HG02571 (cell line): Measurements from ENCODE around the gene MORF4L1.
"Not testable (repeated sequence)": the region's sequence is repeated elsewhere in the genome, so short reads cannot be mapped to it uniquely, and the experiment has no call there.

Experiments
- ATAC-seq: cut with Tn5 transposase; IDR thresholded peaks from one replicate; pipeline ENCODE4 v1.9.1; 2021; ENCODE audit warnings: mild to moderate bottlenecking, moderate library complexity; ENCODE audit not compliant: unreplicated experiment

The MORF4L1 gene, protein sequence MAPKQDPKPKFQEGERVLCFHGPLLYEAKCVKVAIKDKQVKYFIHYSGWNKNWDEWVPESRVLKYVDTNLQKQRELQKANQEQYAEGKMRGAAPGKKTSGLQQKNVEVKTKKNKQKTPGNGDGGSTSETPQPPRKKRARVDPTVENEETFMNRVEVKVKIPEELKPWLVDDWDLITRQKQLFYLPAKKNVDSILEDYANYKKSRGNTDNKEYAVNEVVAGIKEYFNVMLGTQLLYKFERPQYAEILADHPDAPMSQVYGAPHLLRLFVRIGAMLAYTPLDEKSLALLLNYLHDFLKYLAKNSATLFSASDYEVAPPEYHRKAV

DNA sequence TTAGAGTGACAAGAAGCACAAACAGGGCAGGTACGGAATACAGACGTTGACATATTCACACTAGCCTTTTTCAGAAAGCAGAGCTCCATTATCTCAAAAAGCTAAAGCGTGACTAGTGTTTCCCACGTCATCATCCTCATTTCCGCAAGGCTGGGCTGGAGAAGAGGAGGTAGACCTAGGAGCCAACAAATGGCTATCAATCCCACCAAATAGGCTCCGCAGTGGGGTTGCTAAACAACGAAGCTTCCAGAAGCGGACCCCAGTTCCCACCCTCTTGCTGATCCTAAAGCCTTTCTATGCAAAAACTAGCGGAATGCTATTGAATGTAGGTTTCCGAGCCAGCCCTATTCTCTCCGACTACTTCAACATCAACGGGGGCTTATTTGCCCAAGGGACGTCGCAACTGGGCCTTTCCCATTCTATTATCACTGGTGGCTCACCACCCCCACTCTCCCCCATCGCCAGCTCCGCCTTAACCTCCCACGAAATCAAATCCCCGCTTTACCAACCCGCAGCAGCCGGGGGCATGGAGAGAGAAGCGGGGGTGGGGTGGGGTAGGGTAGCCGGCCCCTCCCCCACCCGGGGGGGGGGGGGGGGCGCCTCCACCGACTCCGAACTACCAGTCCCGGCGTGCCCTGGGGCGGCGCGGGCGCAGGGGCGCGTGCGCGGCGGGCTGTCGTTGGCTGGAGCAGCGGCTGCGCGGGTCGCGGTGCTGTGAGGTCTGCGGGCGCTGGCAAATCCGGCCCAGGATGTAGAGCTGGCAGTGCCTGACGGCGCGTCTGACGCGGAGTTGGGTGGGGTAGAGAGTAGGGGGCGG lies at the start of gene MORF4L1:
Gene MORF4L1 (plus strand): TSS at position 736 of the 817 bp plus-strand sequence. CDS start 128 bp downstream, outside the sequence.
- peak; percentile 81 for ATAC-seq

DNA sequence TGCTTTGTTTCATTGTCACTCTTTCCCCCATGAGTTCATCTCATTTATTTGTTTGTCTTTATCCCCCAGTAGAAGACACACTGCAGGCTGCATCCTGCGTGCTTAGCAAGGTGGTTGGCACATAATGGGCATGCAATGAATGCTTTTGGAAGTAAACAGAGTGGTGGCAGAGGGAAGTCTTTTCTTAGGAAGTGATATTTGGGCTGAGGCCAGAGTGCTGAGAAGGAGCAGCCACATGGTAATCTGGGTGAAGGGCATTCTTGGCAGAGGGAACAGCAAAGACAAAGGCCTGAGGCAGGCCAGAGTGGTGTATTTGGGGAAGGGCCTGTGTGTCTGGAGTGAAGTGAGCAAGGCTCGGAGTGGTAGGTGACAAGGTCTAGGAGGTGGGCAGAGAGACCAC lies 43.8 kb upstream of the MORF4L1 start:
- ATAC-seq, result no peak

DNA sequence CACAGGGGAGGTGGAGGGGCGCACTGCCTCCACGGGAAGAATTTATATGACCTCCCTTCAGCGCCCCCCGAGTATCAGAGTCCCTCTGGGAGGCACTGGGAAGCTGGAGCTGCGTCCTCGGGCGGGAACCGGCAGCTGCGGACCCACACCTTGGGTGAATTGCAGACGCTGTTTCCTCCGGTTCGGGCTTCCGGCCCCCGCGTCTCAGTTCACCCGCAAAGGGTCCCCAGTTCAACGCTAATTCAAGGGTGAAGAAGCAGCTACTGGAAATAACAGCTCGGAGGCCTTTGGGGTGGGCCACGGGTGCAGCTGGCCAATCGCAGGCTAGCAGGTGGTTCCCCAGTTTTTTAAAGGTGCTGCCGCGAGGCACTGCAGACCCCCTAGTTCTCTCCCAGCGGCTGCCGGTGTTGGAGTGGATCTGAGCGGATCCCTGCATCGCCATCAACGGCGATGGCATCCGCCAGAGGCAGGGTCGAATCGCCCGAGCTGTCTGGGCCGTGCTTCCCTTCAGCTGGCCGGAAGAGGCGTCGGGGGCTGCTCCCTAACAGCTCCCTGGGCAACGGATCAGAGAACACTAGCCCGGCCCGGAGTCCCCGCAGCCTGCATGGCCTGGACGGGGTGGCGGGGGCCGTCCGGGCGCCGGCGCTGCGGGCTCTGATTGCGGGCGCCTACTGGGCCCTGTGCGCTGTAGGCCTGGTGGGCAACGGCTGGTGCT lies 42.0 kb upstream of the MORF4L1 start:
- no peak for ATAC-seq

DNA sequence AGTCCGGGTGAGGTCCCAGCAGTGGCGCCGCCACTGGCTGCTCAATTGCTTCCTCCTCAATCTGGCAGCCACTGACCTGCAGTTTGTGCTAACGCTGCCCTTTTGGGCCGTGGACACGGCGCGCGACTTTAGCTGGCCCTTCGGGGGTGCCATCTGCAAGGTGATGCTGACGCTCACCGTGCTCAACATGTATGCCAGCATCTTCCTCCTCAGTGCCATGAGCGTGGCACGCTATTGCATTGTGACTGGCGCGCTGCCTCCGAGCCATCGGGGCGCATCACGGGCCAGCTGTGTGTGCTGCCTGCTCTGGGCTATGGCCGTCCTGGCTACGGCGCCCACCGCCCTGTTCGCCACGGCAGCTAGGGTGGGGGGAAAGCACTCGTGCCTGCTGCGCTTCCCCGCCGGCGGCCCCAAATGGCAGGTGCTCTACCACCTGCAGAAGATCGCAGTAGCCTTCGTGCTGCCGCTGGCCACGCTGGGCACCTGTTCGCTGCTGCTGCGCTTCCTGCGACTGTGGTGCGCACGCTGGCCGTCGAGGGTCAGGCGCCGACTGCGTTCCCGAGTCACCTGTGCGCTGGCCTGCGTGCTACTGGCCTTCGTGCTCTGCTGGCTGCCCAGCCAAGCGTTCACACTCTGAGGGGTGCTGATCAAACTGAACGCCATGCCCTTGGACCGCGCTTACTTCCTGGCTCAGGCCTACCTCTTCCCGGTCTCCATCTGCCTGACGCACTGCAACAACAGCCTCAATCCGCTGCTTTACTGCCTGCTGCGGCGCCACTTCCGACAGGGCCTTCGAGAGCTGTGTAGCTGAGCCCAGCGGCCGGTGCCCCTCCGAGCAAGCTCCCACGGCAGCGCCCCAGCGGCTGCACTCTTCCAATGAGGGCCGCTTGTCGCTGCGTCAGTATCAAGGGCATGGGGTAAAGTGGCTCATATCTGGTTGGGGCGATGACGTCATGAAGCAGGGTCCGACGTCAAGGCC lies 41.2 kb upstream of the MORF4L1 start:
- ATAC-seq, result no peak

DNA sequence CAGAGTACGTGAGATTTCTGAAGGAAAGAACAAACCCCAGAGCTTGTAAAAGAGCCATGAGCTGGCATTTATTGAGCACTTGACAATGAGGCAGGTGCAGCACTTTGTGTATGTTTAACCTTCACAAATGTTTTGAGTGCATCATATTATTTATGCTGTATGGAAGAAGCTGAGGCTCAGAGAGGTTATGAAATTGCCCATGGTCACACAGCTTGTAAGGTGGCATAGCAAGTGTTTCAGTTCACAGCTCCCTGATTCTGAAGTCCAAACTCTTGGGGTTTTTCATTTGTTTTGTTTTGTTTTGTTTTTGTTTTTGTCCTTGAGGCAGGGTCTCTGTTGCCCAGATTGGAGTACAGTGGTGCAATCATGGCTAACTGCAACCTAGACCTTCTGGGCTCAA lies 36.4 kb upstream of the MORF4L1 start:
- no peak for ATAC-seq

DNA sequence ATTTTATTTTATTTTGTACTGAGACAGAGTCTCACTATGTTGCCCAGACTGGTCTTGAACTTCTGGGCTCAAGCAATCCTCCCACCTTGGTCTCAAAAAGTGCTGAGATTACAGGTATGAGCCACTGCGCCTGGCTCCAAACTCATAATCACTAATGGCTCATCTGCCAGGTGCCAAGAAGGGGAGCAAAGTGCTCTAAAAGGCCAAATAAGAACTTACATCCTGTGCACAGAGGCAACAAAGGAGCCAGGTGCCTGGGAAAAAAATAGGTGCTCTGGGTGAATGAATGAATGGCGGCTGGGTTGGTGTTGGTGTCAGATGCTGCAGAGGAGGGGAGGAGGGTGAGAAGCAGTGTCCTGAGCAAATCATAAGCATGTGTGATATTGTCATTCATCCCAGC lies 35.6 kb upstream of the MORF4L1 start:
- no peak for ATAC-seq

DNA sequence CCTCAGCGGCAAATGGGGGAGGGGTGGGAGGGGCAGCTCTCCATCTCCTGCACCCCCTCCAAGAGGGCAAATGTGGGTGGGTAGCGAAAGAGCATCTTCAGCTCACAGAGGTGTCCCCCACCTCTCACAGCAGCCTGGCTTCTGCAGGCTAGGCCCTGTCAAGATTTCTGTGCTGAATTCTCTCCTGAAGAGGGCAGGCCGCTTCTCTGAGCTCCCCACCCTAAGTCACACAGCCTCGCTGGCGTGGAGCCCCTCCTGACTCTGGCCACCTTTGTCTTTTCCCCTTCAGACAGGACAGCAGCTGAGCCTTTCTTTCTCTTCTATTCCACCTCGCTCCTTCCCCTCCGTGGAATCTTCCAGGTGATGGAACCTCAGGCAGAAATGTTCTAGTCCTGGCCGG lies 35.1 kb upstream of the MORF4L1 start:
- no peak for ATAC-seq

DNA sequence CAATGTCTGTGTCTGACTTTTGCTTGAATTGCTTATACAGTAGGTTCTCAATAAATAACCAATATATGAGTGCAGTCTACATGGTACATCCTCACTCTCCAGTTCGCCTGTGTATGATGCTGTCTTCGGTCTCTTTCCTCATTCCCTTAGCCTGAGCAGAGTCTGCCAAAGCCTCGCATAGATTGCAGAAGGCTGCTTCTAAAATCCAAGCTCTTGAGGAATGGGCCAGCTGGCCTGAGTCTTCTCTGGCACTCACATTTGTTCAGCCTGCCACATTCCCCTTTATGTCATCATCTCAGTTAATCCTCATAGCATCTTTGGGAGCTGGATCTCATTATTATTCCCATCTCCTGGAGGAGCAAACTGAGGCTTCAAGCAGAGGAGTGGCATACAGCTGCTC lies 34.2 kb upstream of the MORF4L1 start:
- ATAC-seq, result no peak

DNA sequence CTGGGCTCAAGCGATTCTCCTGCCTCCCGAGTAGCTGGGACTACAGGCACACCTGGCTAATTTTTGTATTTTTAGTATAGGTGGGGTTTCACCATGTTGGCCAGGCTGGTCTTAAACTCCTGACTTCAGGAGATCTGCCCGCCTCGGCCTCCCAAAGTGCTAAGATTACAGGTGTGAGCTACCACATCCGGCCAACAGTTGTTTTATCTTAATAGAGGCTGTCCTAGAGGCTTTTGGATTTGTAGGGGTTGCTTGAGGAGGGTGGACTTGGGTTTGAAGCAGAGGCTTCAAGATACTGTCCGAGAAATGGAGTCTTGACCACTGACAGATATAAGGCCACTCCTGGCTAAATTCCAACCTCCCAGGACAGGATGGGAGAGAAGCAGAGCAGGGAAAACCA lies 33.5 kb upstream of the MORF4L1 start:
- not testable (repeated sequence) for ATAC-seq

DNA sequence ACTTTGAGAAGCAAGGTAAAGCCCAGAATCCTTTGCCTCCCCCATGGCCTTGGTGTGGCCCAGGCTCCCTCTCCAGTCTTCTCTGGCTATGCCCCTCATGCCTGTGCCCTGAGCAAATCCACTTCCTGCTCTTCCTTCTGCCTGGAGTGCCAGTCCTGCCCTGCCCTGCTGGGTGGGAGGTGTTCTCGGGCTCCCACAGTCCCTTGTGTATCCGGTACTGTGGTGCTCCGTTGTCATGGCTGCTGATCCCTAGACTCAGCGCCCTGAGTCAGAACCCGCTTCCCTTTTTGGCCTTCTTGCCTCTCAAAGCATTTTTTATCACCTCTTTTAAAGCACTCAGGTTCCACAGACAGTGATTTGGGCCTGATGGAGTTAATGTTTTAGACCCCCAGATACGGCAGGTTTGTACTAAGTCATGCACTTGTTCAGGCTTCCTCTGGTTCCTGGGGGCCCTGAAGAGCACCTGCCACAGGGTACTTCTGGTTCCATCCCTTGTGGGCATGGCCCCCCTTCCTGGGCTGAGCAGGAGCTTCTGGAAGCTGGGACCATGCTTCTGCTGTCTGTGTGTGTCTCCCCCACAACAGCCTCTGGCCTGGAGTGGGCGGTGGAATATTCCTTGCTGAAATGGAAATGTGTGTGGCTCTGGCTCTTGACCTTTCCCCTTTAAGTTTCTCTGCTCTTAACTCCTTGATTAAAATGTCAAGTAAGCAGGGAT lies 31.9 kb upstream of the MORF4L1 start:
- no peak for ATAC-seq

DNA sequence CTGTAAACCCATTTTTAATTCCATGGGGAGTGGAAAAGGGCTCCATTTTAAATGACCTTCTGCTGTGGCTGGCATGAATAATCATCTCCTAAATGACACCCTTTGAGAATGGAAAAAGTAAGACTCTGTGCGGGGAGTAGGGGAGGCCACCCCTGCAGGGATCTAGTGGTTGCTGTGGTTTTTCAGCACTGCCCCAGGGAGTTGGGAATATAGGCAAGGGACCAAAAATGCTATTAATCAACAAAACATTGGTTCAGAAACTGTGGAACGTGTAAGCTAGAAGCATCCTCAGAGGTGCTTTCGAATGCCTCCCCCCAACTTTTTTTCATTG lies 31.3 kb upstream of the MORF4L1 start:
- no peak for ATAC-seq

DNA sequence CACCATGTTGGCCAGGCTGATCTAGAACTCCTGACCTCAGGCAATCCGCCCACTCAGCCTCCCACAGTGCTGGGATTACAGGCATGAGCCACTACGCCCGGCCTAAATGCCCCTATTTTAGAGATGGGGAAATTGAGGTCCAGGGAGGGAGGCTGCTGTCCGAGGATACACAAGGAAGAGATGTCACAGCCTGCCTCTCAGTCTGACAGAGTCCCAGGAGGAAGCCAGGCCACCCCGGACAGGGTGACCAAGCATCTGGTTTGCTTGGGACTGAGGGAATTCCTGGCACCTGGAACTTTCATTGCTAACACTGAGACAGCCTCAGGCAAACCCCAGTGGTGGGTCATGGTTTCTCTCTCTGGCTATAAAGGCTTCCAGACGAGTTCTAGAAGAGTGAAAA lies 30.8 kb upstream of the MORF4L1 start:
- ATAC-seq, result no peak

DNA sequence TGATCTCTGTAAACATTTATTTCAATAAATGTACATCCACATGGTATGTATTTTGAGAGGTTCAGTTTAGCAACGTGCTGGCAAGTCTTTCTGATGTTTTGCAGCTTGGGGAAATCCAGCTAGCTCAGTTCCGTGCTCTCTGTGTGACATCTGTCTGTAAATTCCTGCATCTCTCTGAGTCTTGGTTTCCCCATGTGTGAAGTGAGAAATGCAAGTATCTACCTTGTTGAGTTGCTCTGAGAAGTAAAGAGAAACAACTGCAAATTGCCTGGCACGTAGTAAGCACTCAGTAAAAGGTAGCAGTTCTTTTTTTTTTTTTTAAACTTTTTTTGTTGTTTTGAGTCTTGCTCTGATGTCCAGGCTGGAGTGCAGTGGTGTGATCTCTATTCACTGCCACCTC lies 30.2 kb upstream of the MORF4L1 start:
- ATAC-seq, result no peak

DNA sequence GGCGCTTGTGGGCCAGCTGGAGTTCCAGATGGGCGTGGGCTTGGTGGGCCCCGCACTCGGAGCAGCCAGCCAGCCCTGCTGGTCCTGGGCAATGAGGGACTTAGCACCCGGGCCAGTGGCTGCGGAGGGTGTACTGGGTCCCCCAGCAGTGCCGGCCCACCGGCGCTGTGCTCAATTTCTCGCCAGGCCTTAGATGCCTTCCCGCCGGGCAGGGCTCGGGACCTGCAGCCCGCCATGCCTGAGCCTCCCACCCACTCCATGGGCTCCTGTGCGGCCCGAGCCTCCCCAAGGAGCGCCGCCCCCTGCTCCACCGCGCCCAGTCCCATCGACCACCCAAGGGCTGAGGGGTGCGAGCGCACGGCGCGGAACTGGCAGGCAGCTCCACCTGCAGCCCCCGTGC lies 25.8 kb upstream of the MORF4L1 start:
- ATAC-seq, result not testable (repeated sequence)

DNA sequence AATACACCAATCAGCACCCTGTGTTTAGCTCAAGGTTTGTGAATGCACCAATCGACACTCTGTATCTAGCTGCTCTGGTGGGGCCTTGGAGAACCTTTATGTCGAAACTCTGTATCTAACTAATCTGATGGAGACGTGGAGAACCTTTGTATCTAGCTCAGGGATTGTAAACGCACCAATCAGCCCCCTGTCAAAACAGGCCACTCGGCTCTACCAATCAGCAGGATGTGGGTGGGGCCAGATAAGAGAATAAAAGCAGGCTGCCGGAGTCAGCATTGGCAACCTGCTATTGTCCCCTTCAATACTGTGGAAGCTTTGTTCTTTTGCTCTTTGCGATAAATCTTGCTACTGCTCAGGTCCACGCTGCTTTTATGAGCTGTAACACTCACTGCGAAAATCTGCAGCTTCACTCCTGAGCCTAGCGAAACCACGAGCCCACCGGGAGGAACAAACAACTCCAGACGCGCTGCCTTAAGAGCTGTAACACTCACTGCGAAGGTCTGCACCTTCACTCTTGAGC lies 25.2 kb upstream of the MORF4L1 start:
- ATAC-seq, result not testable (repeated sequence)

DNA sequence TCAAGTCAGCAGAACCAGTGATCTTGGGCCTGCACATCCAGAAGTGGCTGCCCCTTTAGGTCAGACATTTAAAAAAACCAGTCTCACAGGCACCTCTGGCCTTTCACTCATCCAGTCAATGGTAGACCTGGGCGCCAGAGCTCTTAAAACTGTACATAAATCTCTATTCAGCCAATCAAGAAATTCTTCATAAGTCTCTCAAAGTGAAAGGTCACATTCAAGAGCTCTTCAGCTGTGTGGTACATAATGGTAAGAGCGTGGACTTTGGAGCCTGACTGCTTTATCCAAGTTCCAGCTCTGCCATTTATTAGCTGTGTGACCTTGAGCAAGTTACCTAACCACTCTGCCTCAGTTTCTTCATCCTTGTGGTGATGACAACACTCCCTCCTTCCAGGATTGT lies 22.3 kb upstream of the MORF4L1 start:
- ATAC-seq, result no peak

DNA sequence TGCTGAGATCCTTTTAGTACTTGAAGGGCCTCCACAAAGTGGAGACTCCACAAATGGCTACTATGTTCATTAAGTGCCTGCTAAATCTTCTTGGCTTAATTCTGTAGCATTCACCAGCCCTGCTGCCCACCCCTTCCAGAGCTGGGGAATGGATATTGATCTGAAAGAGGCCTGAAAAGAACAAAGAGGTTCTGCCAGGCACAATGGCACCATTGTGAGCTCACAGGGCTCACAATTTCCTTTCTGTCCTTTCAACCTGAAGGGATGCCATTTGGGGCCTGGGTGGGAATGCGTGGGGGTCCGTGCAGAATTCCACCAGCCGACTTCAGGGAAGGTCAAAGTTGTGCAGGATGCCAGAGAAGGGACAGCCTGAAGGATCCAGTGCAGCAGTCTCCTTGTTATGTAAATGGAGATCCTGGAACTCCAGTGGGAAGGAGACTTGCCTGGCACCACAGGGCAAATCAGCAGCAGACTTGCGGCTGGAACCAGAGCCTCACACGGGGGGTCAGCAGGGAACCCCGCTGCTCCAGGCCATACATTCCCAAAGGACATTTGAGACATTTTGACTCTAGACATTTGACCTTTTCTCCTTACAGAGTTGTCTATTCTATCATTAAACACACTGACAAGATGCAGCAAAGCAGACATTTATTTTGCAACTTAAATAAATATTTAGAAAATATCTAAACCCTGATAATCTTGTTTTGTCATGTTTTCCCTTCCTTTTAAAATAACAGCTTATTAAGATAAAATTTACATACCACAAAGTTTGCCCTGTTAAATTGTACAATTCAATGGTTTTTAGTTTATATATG lies 21.5 kb upstream of the MORF4L1 start:
- ATAC-seq, result no peak

DNA sequence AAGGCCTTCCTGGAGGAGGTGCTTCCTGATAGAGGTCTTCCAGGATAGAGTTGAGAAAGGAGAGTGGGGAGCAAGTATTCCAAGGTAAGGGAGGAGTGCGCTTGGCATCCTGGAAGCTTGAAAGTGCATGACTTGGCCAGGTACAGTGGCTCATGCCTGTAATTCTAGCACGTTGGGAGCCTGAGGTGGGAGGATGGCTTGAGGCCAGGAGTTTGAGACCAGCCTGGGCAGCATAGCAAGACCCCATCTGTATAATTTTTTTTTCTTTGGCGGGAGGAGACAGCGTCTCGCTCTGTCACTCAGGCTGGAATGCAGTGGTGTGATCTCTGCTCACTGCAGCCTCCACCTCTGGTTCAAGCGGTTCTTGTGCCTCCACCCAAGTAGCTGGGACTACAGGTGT lies 19.2 kb upstream of the MORF4L1 start:
- no peak for ATAC-seq

DNA sequence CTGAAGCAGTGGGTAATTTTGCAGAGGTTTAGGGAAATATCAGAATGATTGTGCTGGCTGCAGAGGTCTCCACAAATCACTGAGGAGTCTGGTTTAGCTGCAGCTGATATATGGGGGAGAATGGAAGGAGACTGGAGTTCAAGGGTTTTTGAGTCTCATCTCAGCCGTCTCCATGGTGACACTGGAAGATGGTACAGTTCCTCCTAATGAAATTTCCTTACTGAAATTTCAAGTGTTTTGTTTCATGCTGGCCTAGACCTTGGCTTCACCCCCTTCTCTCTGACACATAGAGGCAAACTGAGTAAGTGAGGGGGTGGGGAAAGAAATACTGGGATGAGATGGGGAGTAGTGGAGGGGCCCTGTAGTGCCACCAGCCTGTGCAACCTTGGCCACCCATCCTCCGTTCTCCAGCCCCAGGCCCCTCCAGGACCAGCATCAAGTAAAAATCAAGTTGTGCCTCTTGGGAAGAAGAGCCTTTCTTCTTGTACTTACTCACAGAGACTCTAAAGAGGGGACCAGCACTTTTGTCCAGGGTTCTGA lies 17.8 kb upstream of the MORF4L1 start:
- no peak for ATAC-seq
